Measurements from ENCODE around the gene ITGA4.

ITGA4 gene

GRCh38 chr2:181456660-181457120 lies 496 bp upstream of the ITGA4 start:
- ChIA-PET POLR2A (no interaction called here), CTCF (interaction anchor here (0.6 to 2.6 kb wide), 16 partner anchors 9 to 1333 kb away, joined by 3 to 40 read pairs (median 5); no protein-coding TSS in a partner anchor)
- H3K4me3 ChIP-seq (ENCODE audit: low read depth, low read length): peak overlapping the region; percentile 73
- no peak for TF ChIP-seq CTCF (IDR thresholded peaks at IDR 0.05; ENCODE audit: insufficient read depth, low read length, missing control alignments)
- DNase-seq (ENCODE audit: low read depth, low spot score): no peak

- CTCF ChIA-PET: interaction anchor here (0.9 to 2.6 kb wide), 16 partner anchors 9 to 1334 kb away, joined by 3 to 40 read pairs (median 5); no protein-coding TSS in a partner anchor
- POLR2A ChIA-PET: no interaction called here
- no peak for DNase-seq (ENCODE audit: low read depth, low spot score)
- peak; percentile 5 for TF ChIP-seq CTCF (IDR thresholded peaks at IDR 0.05; ENCODE audit: insufficient read depth, low read length, missing control alignments)
- peak overlapping the region; percentile 73 for H3K4me3 ChIP-seq (ENCODE audit: low read depth, low read length)
Measured at GRCh38 chr2:181457741-181458425, 697 bp downstream of the ITGA4 start.

GRCh38 chr2:181458871-181459270 lies 1.7 kb downstream of the ITGA4 start:
- CTCF ChIA-PET: interaction anchor here (1.4 to 1.5 kb wide), 2 partner anchors 354 to 1335 kb away, joined by 3 to 5 read pairs; no protein-coding TSS in a partner anchor
- POLR2A ChIA-PET: no interaction called here

GRCh38 chr2:181459621-181460021 lies 2.4 kb downstream of the ITGA4 start:
- CTCF ChIA-PET: interaction anchor here (1.4 to 1.5 kb wide), 2 partner anchors 355 to 1336 kb away, joined by 3 to 5 read pairs; no protein-coding TSS in a partner anchor
- DNase-seq (ENCODE audit: low read depth, low spot score): peak; percentile 12
- POLR2A ChIA-PET: no interaction called here
- no peak overlapping the region for H3K4me3 ChIP-seq (ENCODE audit: low read depth, low read length)
- TF ChIP-seq CTCF (IDR thresholded peaks at IDR 0.05; ENCODE audit: insufficient read depth, low read length, missing control alignments): no peak

More at GRCh38 chr2:181458871-181459270, 1.7 kb downstream of the ITGA4 start:
- DNase-seq (ENCODE audit: low read depth, low spot score): no peak
- H3K4me3 ChIP-seq (ENCODE audit: low read depth, low read length): no peak overlapping the region
- no peak for TF ChIP-seq CTCF (IDR thresholded peaks at IDR 0.05; ENCODE audit: insufficient read depth, low read length, missing control alignments)

GRCh38 chr2:181461056-181461997 lies 4.1 kb downstream of the ITGA4 start:
- DNase-seq (ENCODE audit: low read depth, low spot score): no peak

More at GRCh38 chr2:181461056-181461997, 4.1 kb downstream of the ITGA4 start:
- CTCF ChIA-PET: interaction anchor here (1.2 to 1.7 kb wide), 3 partner anchors 14 to 357 kb away, joined by 3 to 4 read pairs (median 4); no protein-coding TSS in a partner anchor
- POLR2A ChIA-PET: no interaction called here
- no peak for TF ChIP-seq CTCF (IDR thresholded peaks at IDR 0.05; ENCODE audit: insufficient read depth, low read length, missing control alignments)
- H3K4me3 ChIP-seq (ENCODE audit: low read depth, low read length): no peak overlapping the region
